Measurements from ENCODE around the gene ADD3. TPM values are rescaled to one million over a fixed set of nuclear protein-coding genes. Genes with fewer than 3 reads are reported as not detected.

ADD3 gene
- total and polyA plus RNA-seq, 2 of the 13 experiments (the other 11 are each of a cell fraction or from before 2014, with no cell fraction given) = 44.7 to 57.5 TPM

- POLR2A ChIA-PET = no interaction called here
- CTCF ChIA-PET (ENCODE audit: low intra/inter-chr PET ratio, low total read pairs) = no interaction called here
- H3K4me2 ChIP-seq (ENCODE audit: low read depth, low read length) = no peak overlapping the region
- WGBS (ENCODE audit: low lambda C conversion rate) = 87% methylated on average over 1 of the region's 1 CpG
- BruUV-seq (replicated peaks) = no TSS peak
- H3K4me1 ChIP-seq (ENCODE audit: insufficient read depth, low read length) = peaks cover 32% of the 10 kb centered on the region
- no peak for ATAC-seq
- H2AFZ ChIP-seq (ENCODE audit: low read length) = no peak overlapping the region
- no peaks in the 10 kb centered on the region for H4K20me1 ChIP-seq (ENCODE audit: insufficient read depth, low read length)
- H3K36me3 ChIP-seq (replicated peaks in 1 of 2; ENCODE audit: control insufficient read depth in 1 of 2, insufficient read depth in 2 of 2, low read length in 2 of 2) = no peaks in the 10 kb centered on the region
- TF ChIP-seq CHD4 (IDR thresholded peaks at IDR 0.05; ENCODE audit: borderline replicate concordance, low read length) = no peak
- TF ChIP-seq THAP9 (CRISPR knock-in tag; IDR thresholded peaks at IDR 0.05; ENCODE audit: borderline replicate concordance) = no peak
- TF ChIP-seq ZNF781 (CRISPR knock-in tag; IDR thresholded peaks at IDR 0.05; ENCODE audit: borderline replicate concordance, not compliant biosample characterization) = no peak
- TF ChIP-seq HCFC1 (IDR thresholded peaks at IDR 0.05; ENCODE audit: low read depth, low read length) = no peak
- H3K4me3 ChIP-seq (replicated peaks in 1 of 3; ENCODE audit: insufficient read depth in 1 of 3, low read depth in 2 of 3, low read length in 3 of 3) = no peak overlapping the region
- peaks cover 23% of the 10 kb centered on the region for H3K79me2 ChIP-seq (ENCODE audit: insufficient read depth, low read length)
- no peaks in the 10 kb centered on the region for H3K9me3 ChIP-seq (ENCODE audit: low read length)
- in situ Hi-C loops (cut with HindIII; ENCODE audit: extremely low pct_ligation_motif_present, low pct_unique_long_range_greater_than_20kb) (no loop called here), intact Hi-C loops (cut with micrococcal nuclease; ENCODE audit: unreplicated experiment) (no loop called here)
- FAIRE-seq = no peak
- no peak overlapping the region for H3K27ac ChIP-seq (ENCODE audit: extremely low read length, insufficient read depth, low read length)
- DNase-seq (ENCODE audit: low spot score) = no peak
- no peak overlapping the region for H3K9ac ChIP-seq (ENCODE audit: insufficient read depth, low read depth, low read length)
- no peaks in the 10 kb centered on the region for H3K27me3 ChIP-seq (ENCODE audit: control insufficient read depth in 1 of 2, insufficient read depth in 2 of 2, low read length in 2 of 2)
These were observed 32.3 kb downstream of the ADD3 start for GRCh38 chr10:110040108-110040507.

- Histone ChIP-seq H3K4me3 (replicated peaks in 1 of 3; ENCODE audit: insufficient read depth in 1 of 3, low read depth in 2 of 3, low read length in 3 of 3) (no peak overlapping the region), H3K9ac (ENCODE audit: insufficient read depth, low read depth, low read length) (no peak overlapping the region), H3K4me2 (ENCODE audit: low read depth, low read length) (no peak overlapping the region), H3K9me3 (ENCODE audit: low read length) (no peaks in the 10 kb centered on the region), H3K27me3 (ENCODE audit: control insufficient read depth in 1 of 2, insufficient read depth in 2 of 2, low read length in 2 of 2) (no peaks in the 10 kb centered on the region), H3K79me2 (ENCODE audit: insufficient read depth, low read length) (peaks cover 22% of the 10 kb centered on the region), H3K36me3 (replicated peaks in 1 of 2; ENCODE audit: control insufficient read depth in 1 of 2, insufficient read depth in 2 of 2, low read length in 2 of 2) (no peaks in the 10 kb centered on the region), H2AFZ (ENCODE audit: low read length) (no peak overlapping the region), H3K4me1 (ENCODE audit: insufficient read depth, low read length) (peaks cover 32% of the 10 kb centered on the region), H3K27ac (ENCODE audit: extremely low read length, insufficient read depth, low read length) (no peak overlapping the region), H4K20me1 (ENCODE audit: insufficient read depth, low read length) (no peaks in the 10 kb centered on the region)
- POLR2A ChIA-PET = no interaction called here
- no peak for DNase-seq (ENCODE audit: low spot score)
- in situ Hi-C loops (cut with HindIII; ENCODE audit: extremely low pct_ligation_motif_present, low pct_unique_long_range_greater_than_20kb) = no loop called here
- no peak for ATAC-seq
- CTCF ChIA-PET (ENCODE audit: low intra/inter-chr PET ratio, low total read pairs) = no interaction called here
- FAIRE-seq = no peak
- WGBS (ENCODE audit: low lambda C conversion rate) = 92% methylated on average over 9 of the region's 9 CpGs
- intact Hi-C loops (cut with micrococcal nuclease; ENCODE audit: unreplicated experiment) = no loop called here
- BruUV-seq (replicated peaks) = no TSS peak
- TF ChIP-seq ZBTB4 (CRISPR knock-in tag; IDR thresholded peaks at IDR 0.05; ENCODE audit: borderline replicate concordance) = no peak
- TF ChIP-seq NR1H2 (CRISPR knock-in tag; IDR thresholded peaks at IDR 0.05; ENCODE audit: borderline replicate concordance, low read depth) = no peak
- no peak for TF ChIP-seq DDIT3 (CRISPR knock-in tag; IDR thresholded peaks at IDR 0.05)
- no peak for TF ChIP-seq MED1 (CRISPR knock-in tag; IDR thresholded peaks at IDR 0.05)
- TF ChIP-seq RFXANK (CRISPR knock-in tag; IDR thresholded peaks at IDR 0.05) = no peak
- no peak for TF ChIP-seq ZNF251 (CRISPR knock-in tag; IDR thresholded peaks at IDR 0.05)
- TF ChIP-seq NBN (conservative IDR thresholded peaks at IDR 0.05) = no peak
- no peak for TF ChIP-seq JUND (CRISPR knock-in tag; IDR thresholded peaks at IDR 0.05)
- TF ChIP-seq TBX3 (IDR thresholded peaks at IDR 0.05; ENCODE audit: borderline replicate concordance) = no peak
These were observed 33.1 kb downstream of the ADD3 start for GRCh38 chr10:110040767-110041478.

All from HepG2 (cell line).